Measurements from ENCODE around the gene WNT11. TPM values are rescaled to one million over a fixed set of nuclear protein-coding genes. Genes with fewer than 3 reads are reported as not detected.

WNT11 gene
- total RNA-seq, 2 experiments from 2014 or later: not detected

DNA sequence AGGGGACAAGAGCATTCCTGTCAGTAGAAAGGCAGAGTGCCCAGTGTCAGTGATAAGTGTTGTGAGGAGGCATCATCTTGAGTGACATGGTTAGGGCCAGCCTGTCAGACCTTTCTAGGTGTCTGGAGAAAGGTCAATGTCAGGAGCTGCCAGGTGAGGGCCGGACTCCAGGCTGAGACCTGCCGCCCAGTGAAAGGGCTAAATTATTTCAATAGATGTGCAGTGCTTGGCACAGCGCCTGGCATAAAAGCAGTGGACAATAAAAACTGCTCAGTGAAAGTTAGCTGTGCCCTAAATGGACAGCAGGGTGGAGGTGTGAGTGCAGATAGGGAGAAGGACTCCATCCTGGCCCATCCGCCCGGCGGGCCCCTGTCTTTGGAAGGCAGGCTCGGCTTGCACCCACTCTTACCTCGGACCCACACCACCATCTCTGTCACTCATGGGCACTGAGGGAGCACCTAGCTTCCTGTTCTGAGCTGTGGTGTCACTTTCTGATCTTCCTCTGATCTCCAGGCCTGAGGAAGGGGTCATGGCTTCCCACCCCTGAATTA, 23.5 kb upstream of the WNT11 start:
- intact Hi-C loops (cut with DNase I, micrococcal nuclease): no loop called here
- ChIA-PET POLR2A (no interaction called here), CTCF (interaction anchor here (0.8 to 1.1 kb wide), 2 partner anchors 22 to 24 kb away, joined by 3 to 4 read pairs; no protein-coding TSS in a partner anchor)
- no peak for ATAC-seq
- Mint-ChIP-seq H3K4me1 (peaks cover 36% of the 10 kb centered on the region), H3K36me3 (ENCODE audit: low read depth) (no peaks in the 10 kb centered on the region), H3K27me3 (no peaks in the 10 kb centered on the region), H3K4me3 (no peak overlapping the region), H3K9me3 (ENCODE audit: low read depth) (no peaks in the 10 kb centered on the region), H3K27ac (no peak overlapping the region)
- DNase-seq: no peak

DNA sequence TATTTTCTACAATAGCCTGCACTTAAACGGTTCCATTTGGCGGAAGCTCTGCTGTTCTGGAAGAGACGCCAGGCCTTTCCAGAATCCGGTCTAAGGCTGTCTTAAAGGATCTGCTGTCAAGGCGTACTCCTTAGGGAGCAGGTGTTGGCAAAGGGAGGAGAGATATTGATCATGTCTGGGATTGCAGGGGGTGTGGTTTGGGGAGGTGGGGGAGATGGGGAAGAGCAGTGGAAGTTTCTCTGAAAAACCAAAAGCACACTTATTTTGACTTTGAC, 22.5 kb upstream of the WNT11 start:
- intact Hi-C loops (cut with DNase I, micrococcal nuclease): no loop called here
- no peak overlapping the region for H3K4me3 Mint-ChIP-seq
- H3K9me3 Mint-ChIP-seq (ENCODE audit: low read depth): no peaks in the 10 kb centered on the region
- no peak for DNase-seq
- peaks cover 27% of the 10 kb centered on the region for H3K4me1 Mint-ChIP-seq
- ChIA-PET POLR2A (no interaction called here), CTCF (interaction anchor here (1.7 kb wide), 1 partner anchor 20 kb away, joined by 4 read pairs; no protein-coding TSS in a partner anchor)
- H3K27me3 Mint-ChIP-seq: no peaks in the 10 kb centered on the region
- no peak for ATAC-seq
- H3K27ac Mint-ChIP-seq: no peak overlapping the region
- H3K36me3 Mint-ChIP-seq (ENCODE audit: low read depth): no peaks in the 10 kb centered on the region

DNA sequence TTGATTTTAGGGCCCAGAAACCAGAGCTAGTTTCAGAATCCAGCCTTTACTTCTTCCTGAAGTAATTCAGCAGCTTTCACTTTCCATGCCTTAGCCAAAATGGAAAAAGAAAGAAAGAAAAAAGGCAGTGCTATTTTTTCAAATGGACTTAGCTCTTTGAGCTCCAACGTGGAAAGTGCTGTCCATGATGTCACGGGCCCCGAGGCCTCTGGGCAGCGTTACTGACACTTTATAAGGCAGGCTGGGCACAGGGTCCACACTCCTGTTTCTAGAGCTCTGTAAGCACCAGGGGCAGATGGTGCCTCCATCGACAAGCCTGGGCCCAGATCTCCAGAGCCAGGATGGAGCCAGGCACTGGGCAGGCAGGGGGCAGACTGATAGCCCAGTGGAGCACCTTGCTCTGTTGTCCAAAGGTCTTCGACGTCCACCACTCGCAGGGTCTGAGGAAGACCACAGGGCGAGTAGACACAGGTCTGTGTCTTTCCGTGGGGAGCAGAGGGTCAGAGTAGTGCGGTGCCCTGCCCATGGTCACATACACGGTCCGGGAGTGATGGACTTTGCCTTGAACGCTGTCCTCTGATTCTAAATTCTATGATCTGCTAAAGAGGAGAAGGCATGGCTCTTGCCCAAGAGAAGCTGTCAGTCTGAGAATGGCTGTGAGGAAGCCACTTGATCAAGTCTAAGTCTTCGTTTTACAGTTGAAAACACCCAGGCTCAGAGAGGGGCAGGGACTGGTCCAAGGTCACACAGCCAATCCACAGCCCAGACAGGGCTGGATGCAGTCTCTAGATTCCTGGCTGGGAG, 22.0 kb upstream of the WNT11 start:
- H3K9me3 Mint-ChIP-seq (ENCODE audit: low read depth): no peaks in the 10 kb centered on the region
- H3K27ac Mint-ChIP-seq: no peak overlapping the region
- ATAC-seq (no peak), DNase-seq (no peak)
- CTCF ChIA-PET: interaction anchor here (1.7 kb wide), 1 partner anchor 20 kb away, joined by 4 read pairs; no protein-coding TSS in a partner anchor
- H3K27me3 Mint-ChIP-seq: no peaks in the 10 kb centered on the region
- no peak overlapping the region for H3K4me3 Mint-ChIP-seq
- H3K4me1 Mint-ChIP-seq: peaks cover 22% of the 10 kb centered on the region
- intact Hi-C loops (cut with DNase I, micrococcal nuclease): no loop called here
- POLR2A ChIA-PET: no interaction called here
- H3K36me3 Mint-ChIP-seq (ENCODE audit: low read depth): no peaks in the 10 kb centered on the region

DNA sequence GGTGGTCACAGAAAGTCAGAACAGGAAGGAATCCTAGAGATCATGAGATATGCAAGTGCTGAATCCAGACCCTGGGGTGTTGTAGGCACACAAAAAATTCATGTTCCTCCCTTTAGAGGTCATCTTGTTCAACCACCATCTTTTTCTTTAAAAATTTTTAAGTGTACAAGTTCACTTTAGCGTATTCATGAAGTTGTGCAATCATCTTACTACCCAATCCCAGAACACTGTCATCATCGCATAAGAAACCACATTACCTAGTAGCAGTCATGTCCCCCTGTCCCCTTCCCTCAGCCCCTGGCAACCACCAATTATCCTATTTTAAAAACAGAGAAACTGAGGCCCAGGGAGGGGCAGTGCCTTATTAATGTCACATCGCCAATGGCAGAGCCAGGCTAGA, 20.3 kb upstream of the WNT11 start:
- Mint-ChIP-seq H3K9me3 (ENCODE audit: low read depth) (no peaks in the 10 kb centered on the region), H3K4me1 (peaks cover 6% of the 10 kb centered on the region), H3K27me3 (no peaks in the 10 kb centered on the region), H3K27ac (no peak overlapping the region), H3K4me3 (no peak overlapping the region), H3K36me3 (ENCODE audit: low read depth) (no peaks in the 10 kb centered on the region)
- intact Hi-C loops (cut with DNase I, micrococcal nuclease): no loop called here
- DNase-seq (no peak), ATAC-seq (no peak)
- POLR2A ChIA-PET: no interaction called here
- CTCF ChIA-PET: no interaction called here

DNA sequence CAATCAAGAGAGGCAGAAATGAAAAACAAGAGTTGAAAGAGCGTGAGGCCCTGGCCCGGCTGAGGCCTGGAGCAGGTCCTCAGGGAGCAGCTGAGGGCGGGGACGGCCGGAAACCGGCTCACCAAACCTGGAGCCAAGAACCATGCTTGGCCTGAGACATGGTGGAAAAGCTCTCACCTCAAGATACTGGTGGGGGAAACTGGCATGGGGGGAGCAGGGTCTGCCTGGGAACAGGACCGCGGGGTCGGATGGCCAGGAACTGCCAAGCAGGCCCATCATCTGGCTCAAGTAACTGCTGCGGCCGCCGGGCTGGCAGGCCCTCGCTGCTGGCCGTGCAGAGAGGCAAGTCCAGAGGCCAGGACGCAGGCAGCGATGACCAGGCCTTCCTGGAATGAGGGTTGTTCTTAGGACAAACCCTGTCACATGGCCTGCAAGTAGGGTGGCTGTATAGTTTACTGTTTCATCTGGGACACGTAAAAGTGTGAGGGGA, 18.9 kb upstream of the WNT11 start:
- H3K9me3 Mint-ChIP-seq (ENCODE audit: low read depth): no peaks in the 10 kb centered on the region
- DNase-seq (no peak), ATAC-seq (no peak)
- no peak overlapping the region for H3K27ac Mint-ChIP-seq
- no peaks in the 10 kb centered on the region for H3K4me1 Mint-ChIP-seq
- H3K27me3 Mint-ChIP-seq: no peaks in the 10 kb centered on the region
- POLR2A ChIA-PET: no interaction called here
- no peaks in the 10 kb centered on the region for H3K36me3 Mint-ChIP-seq (ENCODE audit: low read depth)
- CTCF ChIA-PET: no interaction called here
- H3K4me3 Mint-ChIP-seq: no peak overlapping the region
- intact Hi-C loops (cut with DNase I, micrococcal nuclease): no loop called here

DNA sequence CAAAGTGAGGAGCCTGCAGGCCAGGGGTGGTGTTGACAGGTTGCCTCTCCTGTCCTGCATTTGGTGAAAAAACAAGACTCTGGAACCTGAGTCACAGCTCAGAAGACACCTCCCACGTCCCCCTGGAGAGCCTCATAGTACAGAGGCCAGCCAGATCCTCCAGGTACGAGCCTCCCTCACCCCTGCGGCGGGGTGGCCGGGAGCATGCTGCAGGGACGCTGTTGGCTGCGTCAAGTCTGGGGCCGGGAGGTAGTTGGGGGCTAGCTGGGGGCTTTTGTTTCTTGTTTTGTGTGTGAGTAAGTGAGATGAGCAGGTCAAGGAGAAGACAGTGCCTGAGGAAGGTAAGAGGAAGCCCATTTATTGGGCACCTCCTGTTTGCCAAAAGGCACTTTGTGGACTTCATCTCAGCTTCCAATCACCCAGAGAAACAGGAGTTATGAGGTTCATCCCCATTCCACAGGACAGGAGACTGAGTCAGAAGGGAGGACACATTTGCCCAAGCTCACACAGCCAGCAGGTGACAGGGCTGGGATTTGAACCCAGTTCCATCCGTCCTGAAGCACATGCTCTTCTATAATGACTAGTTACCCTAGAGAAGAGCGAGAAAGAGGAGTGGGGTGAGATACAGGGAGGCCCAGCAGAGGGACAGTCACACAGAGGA, 18.3 kb upstream of the WNT11 start:
- Mint-ChIP-seq H3K36me3 (ENCODE audit: low read depth) (no peaks in the 10 kb centered on the region), H3K4me3 (no peak overlapping the region), H3K27me3 (no peaks in the 10 kb centered on the region), H3K4me1 (no peaks in the 10 kb centered on the region), H3K27ac (no peak overlapping the region), H3K9me3 (ENCODE audit: low read depth) (no peaks in the 10 kb centered on the region)
- intact Hi-C loops (cut with DNase I, micrococcal nuclease): no loop called here
- ATAC-seq (no peak), DNase-seq (no peak)
- ChIA-PET CTCF (interaction anchor here (1.0 kb wide), 1 partner anchor 16 kb away, joined by 5 read pairs; no protein-coding TSS in a partner anchor), POLR2A (no interaction called here)

DNA sequence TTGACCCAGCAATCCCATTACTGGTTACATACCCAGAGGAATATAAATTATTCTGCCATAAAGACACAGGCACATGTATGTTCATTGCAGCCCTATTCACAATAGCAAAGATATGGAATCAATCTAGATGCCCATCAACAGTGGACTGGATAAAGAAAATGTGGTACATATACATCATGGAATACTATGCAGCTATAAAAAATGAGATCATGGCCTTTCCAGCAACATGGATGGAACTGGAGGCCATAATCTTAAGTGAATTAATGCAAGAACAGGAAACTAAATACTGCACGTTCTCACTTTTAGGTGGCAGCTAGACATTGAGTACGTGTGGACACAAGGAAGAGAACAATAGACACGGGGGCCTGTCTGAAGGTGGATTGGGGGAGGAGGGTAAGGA, 15.1 kb upstream of the WNT11 start:
- H3K36me3 Mint-ChIP-seq (ENCODE audit: low read depth): no peaks in the 10 kb centered on the region
- H3K9me3 Mint-ChIP-seq (ENCODE audit: low read depth): no peaks in the 10 kb centered on the region
- ChIA-PET CTCF (interaction anchor here (4.2 kb wide), 1 partner anchor 13 kb away, joined by 26 read pairs; no protein-coding TSS in a partner anchor), POLR2A (no interaction called here)
- H3K4me1 Mint-ChIP-seq: no peaks in the 10 kb centered on the region
- intact Hi-C loops (cut with DNase I, micrococcal nuclease): no loop called here
- H3K27ac Mint-ChIP-seq: no peak overlapping the region
- no peak for DNase-seq
- H3K27me3 Mint-ChIP-seq: no peaks in the 10 kb centered on the region
- no peak for ATAC-seq
- no peak overlapping the region for H3K4me3 Mint-ChIP-seq

DNA sequence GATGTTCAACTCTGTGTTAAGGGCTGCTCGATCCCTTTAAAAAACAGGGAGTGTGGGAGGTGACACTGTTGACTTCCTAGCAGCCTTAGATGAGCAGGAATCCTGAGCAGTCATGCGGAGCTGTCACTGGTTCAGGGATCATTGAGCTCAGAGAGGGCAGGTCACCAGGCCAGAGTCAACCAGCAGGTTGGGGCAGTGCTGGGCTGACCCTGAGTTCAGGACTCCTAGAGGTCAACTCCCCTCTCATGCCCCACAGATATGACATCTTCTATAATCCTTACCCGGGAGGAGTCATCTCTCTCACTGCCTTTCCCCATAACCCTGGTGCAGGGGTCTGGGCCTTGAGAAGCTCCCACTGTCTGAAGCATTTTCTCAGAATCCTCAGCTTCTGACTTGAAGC, 12.9 kb upstream of the WNT11 start:
- Mint-ChIP-seq H3K36me3 (ENCODE audit: low read depth) (no peaks in the 10 kb centered on the region), H3K4me3 (no peak overlapping the region), H3K27ac (no peak overlapping the region), H3K9me3 (ENCODE audit: low read depth) (no peaks in the 10 kb centered on the region), H3K27me3 (no peaks in the 10 kb centered on the region), H3K4me1 (no peaks in the 10 kb centered on the region)
- ChIA-PET POLR2A (no interaction called here), CTCF (interaction anchor here (0.6 to 4.2 kb wide), 3 partner anchors 9 to 513 kb away, joined by 3 to 26 read pairs (median 3); no protein-coding TSS in a partner anchor)
- intact Hi-C loops (cut with DNase I, micrococcal nuclease): no loop called here
- DNase-seq (no peak), ATAC-seq (no peak)

DNA sequence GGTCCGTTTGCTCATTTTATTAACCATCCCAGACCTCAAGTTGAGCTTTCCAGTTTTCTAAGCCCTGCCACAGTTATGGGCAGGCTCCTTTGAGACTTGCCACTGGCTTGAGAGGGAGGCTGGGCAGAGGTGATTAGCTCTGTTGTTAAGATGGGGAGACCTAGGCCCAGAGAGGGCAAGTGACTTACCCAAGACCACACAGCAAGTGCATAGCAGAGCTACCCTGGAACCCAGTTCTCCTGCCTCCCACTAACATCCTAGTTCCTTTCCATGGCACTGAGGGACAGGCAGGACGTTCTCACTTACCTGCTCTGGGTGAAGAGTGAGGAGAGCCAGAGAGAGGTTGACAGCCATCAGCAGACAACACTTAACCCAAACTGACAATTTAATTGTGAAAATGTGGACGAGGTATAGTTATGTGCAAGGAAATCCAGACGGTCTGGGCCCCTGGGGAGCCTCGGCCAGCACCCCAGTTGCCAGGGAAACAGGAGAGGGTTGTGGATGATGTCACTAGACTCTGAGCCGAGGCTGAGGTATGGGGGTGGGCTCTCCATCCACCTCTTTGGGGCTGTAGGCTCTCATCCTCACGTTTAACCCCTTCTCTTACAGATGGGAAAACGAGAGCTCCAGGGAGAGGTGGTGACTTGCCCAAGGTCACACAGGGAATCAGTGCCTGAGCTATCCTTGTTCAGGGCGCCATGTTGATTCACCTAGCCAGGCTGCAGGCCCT, 12.3 kb upstream of the WNT11 start:
- intact Hi-C loops (cut with DNase I, micrococcal nuclease): no loop called here
- Mint-ChIP-seq H3K4me1 (no peaks in the 10 kb centered on the region), H3K36me3 (ENCODE audit: low read depth) (no peaks in the 10 kb centered on the region), H3K9me3 (ENCODE audit: low read depth) (no peaks in the 10 kb centered on the region), H3K27me3 (no peaks in the 10 kb centered on the region), H3K27ac (no peak overlapping the region), H3K4me3 (no peak overlapping the region)
- ChIA-PET CTCF (interaction anchor here (0.6 to 4.2 kb wide), 2 partner anchors 11 to 1073 kb away, joined by 3 to 26 read pairs; no protein-coding TSS in a partner anchor), POLR2A (no interaction called here)
- no peak for ATAC-seq
- DNase-seq: no peak

DNA sequence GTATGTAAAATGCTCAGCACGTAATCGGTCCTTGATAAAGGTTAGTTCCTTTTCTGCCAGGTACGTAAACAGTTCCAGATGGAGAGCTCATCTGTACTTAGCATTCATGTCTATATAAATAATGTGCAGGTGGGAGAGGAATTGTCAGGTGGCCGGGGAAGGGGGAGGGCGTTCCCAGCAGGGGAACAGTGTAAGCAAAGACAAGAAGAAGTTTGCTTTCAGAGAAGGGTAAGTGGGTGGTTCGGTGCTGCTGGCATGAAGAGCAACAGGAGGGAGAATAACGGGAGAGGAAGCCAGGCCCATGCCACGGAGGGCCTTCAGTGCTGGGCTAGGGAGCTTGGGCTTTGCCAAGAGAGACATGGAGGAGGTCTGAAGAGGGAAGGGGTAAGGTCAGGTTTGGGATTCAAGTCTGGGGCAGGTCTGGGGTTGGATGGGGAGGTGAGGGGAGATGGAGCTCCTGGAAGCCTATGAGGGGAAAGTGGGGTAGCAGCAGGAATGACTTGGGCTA, 11.4 kb upstream of the WNT11 start:
- no peak overlapping the region for H3K4me3 Mint-ChIP-seq
- H3K4me1 Mint-ChIP-seq: no peaks in the 10 kb centered on the region
- CTCF ChIA-PET: interaction anchor here (0.6 to 4.2 kb wide), 2 partner anchors 10 to 1072 kb away, joined by 3 to 26 read pairs; no protein-coding TSS in a partner anchor
- intact Hi-C loops (cut with DNase I, micrococcal nuclease): no loop called here
- H3K9me3 Mint-ChIP-seq (ENCODE audit: low read depth): no peaks in the 10 kb centered on the region
- DNase-seq (no peak), ATAC-seq (no peak)
- H3K36me3 Mint-ChIP-seq (ENCODE audit: low read depth): no peaks in the 10 kb centered on the region
- H3K27me3 Mint-ChIP-seq: peaks cover 3% of the 10 kb centered on the region
- POLR2A ChIA-PET: no interaction called here
- no peak overlapping the region for H3K27ac Mint-ChIP-seq

DNA sequence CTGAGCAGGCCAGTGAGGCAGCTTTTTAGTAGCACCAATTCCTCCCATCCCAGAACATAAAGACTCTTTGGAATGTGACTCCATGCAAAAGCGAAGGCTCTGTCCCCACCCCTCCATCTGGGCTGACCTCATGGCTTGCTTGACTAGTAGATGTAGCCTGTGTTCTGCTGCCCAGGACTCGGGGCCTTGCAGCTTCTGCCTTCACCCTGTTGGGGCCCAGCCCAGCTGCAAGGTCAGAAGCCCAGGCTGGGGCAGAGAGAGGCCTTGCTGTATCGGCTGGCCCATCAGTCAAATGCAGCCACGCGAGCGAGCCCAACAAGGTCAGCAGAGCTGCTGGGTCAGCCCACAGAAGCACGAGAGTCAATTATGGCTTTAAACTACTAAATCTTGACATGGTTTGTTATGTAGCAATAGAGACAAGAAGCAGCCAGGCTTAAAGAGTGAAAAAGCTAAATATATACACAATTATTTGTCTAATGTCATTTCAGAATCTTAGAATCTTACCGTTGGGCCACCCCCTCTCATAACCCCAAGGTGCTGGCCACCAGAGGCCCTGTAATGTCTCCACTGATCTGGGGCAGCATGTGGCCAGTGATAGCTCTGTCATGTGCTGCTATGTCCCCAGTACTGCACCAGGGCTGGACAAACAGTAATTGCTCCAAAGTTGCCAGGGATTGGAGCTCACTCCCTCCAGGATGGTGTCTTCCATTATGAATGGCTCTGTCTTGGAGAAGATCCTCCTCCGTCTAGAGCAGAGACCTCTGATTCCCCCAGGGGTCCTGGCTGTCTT, 10.4 kb upstream of the WNT11 start:
- intact Hi-C loops (cut with DNase I, micrococcal nuclease): no loop called here
- Mint-ChIP-seq H3K9me3 (ENCODE audit: low read depth) (no peaks in the 10 kb centered on the region), H3K4me3 (no peak overlapping the region), H3K27me3 (peaks cover 9% of the 10 kb centered on the region), H3K27ac (no peak overlapping the region), H3K4me1 (no peaks in the 10 kb centered on the region), H3K36me3 (ENCODE audit: low read depth) (no peaks in the 10 kb centered on the region)
- DNase-seq: no peak
- no peak for ATAC-seq
- ChIA-PET POLR2A (no interaction called here), CTCF (interaction anchor here (1.0 kb wide), 1 partner anchor 9 kb away, joined by 3 read pairs; no protein-coding TSS in a partner anchor)

Measured in activated CD4-positive, alpha-beta T cell treated with anti-CD3 and anti-CD28 coated beads for 36 hours (primary cell).